ENCODE results near the gene SIRPB2. TPM values are rescaled to one million over a fixed set of nuclear protein-coding genes. Genes with fewer than 3 reads are reported as not detected.

SIRPB2 gene
- total RNA-seq, 1 donor from 2014 or later, result 3.1 TPM

DNA sequence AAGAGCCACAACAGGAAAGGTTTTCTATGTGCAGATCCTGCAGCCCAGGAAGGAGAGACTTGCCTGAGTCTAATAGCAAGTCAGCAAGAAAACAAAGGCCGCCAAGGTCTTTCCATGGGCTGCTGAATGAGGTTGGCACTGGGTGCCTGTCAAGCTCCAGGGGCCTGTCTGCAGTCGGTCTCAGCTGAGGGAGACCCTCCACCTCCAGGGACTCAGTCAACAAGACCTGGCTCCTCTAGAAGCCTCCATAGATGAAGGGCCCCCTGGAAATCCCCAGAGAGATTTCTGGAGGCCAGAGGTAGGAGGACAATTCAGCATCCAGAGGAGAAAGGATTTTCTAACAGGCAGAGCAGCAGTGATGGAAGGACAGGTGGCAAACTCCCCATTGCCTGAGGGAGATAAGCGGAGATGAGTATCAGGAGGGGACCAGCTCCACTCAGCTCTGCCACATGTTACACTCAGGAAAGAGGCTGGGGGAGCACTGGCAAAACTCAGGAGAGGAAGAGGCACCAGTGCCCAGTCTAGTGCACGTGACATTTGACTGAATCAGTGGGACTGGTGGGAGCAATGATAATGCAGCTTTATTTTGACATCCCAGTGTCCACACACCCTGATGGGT is 64.9 kb downstream of the SIRPB2 start:
- DNase-seq, result no peak
- no peak for ATAC-seq (ENCODE audit: poor library complexity)
- intact Hi-C loops (cut with DNase I), result no loop called here

Other genes with a start within 250 kb of the SIRPB2 start
- gene SNPH, start 225.1 kb downstream of the SIRPB2 start, total RNA-seq, result 8.9 TPM
- 2.5 TPM for gene SDCBP2, start 162.3 kb downstream of the SIRPB2 start, total RNA-seq
- gene FKBP1A, start 98.4 kb downstream of the SIRPB2 start, total RNA-seq, result 112 TPM
- 55.8 TPM for gene NSFL1C, start 24.6 kb downstream of the SIRPB2 start, total RNA-seq
- not detected for gene SIRPD, start 66.3 kb upstream of the SIRPB2 start, total RNA-seq
- gene SIRPB1, start 128.6 kb upstream of the SIRPB2 start, total RNA-seq, result 0.35 TPM
- not detected for gene SIRPG, start 166.4 kb upstream of the SIRPB2 start, total RNA-seq

Data from Right ventricle myocardium superior (tissue), 1 donor.